Measurements from ENCODE around the gene HAT1.
A peak's percentile ranks its signal among the peaks of the same experiment; 100 is the strongest.

HAT1 gene

GRCh38 chr2:172031536-172031935 lies 109.3 kb downstream of the HAT1 start:
- peak overlapping the region; percentile 36 for H2AFZ ChIP-seq (ENCODE audit: low read length, unreplicated experiment)
- no peaks in the 10 kb centered on the region for H3K79me2 ChIP-seq (ENCODE audit: control insufficient read depth, insufficient read depth, low read length, unreplicated experiment)
- no peaks in the 10 kb centered on the region for H3K36me3 ChIP-seq (ENCODE audit: insufficient read depth, low read length)
- H3K4me3 ChIP-seq (ENCODE audit: low read depth, low read length): no peak overlapping the region
- H3K27ac ChIP-seq (ENCODE audit: low read depth, low read length): no peak overlapping the region
- H3K4me1 ChIP-seq (ENCODE audit: control insufficient read depth, insufficient read depth, low read length, unreplicated experiment): no peaks in the 10 kb centered on the region
- no peaks in the 10 kb centered on the region for H3K27me3 ChIP-seq (ENCODE audit: insufficient read depth, low read length)

Data from ACC112 (cell line).